ENCODE data around the gene SPRR2B.

DNA sequence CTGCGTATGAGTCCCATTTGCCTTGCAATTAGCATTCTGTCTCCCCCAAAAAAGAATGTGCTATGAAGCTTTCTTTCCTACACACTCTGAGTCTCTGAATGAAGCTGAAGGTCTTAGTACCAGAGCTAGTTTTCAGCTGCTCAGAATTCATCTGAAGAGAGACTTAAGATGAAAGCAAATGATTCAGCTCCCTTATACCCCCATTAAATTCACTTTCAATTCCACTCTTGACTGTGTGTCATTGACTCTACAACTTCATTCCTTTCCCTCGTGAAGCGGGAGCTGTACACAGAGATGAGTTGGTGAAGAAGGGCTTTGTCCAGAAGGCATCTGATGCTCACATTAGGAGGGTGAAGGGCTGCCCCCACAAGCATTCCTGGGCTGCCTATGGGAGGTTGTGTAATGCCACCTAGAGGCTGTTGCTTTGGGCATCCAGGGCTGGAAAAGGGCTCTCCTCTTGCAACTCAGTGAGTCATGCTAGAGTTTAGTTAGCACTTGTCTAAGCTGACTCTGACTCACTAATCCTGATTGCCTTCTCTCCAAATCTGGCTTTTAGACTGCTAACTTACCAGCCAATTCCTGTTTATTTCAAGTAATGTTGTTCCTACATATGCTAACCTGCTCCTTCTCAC lies 38.6 kb downstream of the SPRR2B start:
- TF ChIP-seq, protein P1, sequence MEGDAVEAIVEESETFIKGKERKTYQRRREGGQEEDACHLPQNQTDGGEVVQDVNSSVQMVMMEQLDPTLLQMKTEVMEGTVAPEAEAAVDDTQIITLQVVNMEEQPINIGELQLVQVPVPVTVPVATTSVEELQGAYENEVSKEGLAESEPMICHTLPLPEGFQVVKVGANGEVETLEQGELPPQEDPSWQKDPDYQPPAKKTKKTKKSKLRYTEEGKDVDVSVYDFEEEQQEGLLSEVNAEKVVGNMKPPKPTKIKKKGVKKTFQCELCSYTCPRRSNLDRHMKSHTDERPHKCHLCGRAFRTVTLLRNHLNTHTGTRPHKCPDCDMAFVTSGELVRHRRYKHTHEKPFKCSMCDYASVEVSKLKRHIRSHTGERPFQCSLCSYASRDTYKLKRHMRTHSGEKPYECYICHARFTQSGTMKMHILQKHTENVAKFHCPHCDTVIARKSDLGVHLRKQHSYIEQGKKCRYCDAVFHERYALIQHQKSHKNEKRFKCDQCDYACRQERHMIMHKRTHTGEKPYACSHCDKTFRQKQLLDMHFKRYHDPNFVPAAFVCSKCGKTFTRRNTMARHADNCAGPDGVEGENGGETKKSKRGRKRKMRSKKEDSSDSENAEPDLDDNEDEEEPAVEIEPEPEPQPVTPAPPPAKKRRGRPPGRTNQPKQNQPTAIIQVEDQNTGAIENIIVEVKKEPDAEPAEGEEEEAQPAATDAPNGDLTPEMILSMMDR (conservative IDR thresholded peaks at IDR 0.05; ENCODE audit: low read depth, low read length): peak; percentile 39; the same call in 1 of the 2 replicates
- TF ChIP-seq EZH2 (IDR thresholded peaks at IDR 0.05; ENCODE audit: borderline replicate concordance, low read depth, low read length, poor library complexity, severe bottlenecking): no peak

Data from A673 (cell line).